Epithelial cell of prostate (primary cell): ENCODE results near the gene WDR87.
"Not testable (repeated sequence)": the region's sequence is repeated elsewhere in the genome, so short reads cannot be mapped to it uniquely, and the experiment has no call there.

ENCODE experiments used
- DNase-seq: peaks from one replicate; pipeline ENCODE4 v3.0.0-alpha.2; 2011; ENCODE audit warnings: low read depth, low spot score
- H3K27ac ChIP-seq: fragments of 450-650 bp; 2 replicates; pipeline ENCODE4 v1.5.1; 2017; ENCODE audit warnings: mild to moderate bottlenecking

Gene WDR87

DNA sequence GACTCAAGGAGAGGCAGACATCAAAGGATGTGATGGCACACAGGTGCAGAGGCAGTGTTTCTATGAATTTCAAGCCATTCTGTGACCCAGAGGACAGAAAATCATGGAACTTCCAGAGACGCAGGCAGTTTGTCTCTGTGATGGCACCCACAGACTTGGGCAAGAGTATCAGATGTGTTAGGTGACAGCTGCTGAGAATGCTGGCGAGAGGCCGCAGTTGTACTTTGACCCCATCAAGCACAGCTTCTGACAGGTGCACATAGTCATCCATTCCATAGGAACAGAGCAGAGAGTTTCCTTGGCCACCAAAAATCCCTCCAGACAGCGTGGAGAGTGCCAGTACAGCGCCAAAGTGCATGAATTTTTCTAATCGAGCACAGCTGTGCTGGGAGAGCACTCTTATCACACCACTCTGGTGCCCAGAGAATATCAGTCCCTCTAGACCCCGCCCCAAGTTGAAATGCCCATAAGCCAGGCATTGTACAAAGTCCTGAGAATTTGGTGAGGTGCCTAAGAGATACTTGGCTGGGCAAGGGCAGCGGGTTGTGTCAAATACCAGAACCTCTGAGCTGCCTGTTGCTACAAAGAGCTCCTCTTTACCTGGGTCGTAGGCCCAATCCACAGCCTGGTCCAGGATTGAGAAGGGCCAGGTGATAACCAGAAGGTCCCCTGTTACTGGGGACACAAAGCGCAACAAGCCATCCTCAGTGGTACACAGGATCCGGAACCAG, 12.4 kb downstream of the WDR87 start:
- H3K27ac ChIP-seq, result no peak overlapping the region
- DNase-seq, result no peak

DNA sequence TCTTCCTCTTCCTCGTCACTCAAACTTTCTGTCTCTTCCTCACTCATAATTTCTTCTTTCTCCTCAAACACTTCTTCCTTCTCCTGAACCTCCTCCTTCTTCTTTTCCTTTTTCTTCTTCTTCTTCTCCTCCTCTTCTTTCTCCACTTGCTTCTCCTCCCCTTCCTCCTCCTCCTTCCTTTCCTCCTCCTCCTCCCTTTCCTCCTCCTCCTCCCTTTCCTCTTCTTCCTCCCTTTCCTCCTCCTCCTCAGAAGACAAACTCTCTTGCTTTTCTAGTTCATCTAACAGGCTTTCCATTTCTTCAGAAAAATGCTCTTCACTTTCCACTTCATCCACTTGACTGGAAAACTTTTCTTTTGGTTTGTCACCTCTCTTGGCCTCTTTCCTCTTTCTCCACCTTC, 19.8 kb downstream of the WDR87 start:
- DNase-seq, result no peak
- no peak overlapping the region for H3K27ac ChIP-seq

DNA sequence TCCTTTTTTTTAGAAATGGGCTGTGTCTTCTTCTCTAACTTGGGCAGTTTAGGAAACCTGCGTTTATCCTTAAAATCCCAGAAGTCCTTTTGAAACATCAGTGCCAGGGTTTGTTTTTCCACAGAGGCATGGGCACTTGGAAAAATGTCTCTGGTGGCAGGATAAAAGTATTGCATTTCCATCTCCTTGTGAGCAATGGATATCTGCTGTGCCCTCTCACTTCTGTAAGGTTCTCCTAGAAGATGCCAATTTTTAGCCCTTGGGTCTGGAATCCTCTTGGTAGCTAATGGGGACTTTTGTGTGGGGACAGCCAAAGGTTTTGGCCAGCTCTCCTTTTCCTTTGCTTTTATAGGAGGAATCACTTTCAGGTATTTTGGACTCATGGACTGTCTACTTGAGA, 21.0 kb downstream of the WDR87 start:
- H3K27ac ChIP-seq, result no peak overlapping the region
- DNase-seq, result no peak

DNA sequence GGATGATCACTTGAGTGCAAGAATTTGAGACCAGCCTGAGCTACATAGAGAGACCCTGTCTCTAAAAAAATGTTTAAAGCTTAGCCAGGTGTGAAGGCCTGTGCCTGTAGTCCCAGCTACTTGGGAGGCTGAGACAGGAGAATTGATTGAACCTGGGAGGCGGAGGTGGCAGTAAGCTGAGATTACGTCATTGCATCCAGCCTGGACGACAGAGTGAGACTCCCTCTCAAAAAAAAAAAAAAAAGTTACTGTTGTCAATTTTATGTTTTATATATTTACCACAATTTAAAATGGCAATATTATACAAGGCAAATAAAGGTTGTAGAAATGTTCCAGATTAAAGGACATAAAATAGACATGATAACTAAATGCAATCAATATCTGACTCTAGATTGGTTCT, 29.2 kb downstream of the WDR87 start:
- DNase-seq, result no peak
- no peak overlapping the region for H3K27ac ChIP-seq

DNA sequence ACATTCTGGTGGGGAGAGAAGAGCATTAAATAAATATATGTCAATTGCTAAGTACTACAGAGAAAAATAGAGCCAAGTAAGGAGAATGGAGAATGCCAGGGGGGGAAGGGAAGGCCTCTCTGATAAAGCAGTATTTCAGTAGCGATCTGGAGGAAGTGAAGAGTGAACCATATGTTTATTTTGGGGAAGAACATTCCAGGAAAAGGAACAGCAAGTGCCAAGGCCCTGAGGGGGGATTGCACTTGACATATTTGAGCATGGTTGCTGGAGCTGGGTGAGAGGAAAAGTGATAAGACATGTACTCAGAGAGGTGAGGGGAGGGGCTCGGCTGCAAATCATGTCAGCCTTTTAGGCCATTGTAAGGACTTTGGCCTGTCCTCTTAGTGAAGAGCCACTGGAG, 30.4 kb downstream of the WDR87 start:
- H3K27ac ChIP-seq, result no peak overlapping the region
- DNase-seq, result no peak

DNA sequence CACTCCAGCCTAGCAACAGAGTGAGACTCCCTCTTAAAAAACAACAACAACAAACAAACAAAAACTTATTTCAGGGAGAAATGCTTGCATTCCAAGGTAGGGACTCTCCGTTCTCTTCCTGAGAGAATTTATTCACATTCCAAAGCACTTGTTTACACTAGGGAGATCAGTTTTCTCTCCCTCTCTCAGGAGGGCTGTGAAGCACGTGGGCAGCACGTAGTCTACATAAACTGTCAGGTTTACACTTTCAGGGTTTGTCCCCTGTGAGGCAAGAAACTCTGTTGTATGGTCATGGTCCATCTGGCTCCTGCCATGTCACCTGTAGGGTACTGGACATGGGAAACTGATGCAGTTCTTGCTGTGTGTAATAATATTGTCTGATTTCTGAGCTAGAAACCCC, 31.6 kb downstream of the WDR87 start:
- no peak for DNase-seq
- no peak overlapping the region for H3K27ac ChIP-seq

DNA sequence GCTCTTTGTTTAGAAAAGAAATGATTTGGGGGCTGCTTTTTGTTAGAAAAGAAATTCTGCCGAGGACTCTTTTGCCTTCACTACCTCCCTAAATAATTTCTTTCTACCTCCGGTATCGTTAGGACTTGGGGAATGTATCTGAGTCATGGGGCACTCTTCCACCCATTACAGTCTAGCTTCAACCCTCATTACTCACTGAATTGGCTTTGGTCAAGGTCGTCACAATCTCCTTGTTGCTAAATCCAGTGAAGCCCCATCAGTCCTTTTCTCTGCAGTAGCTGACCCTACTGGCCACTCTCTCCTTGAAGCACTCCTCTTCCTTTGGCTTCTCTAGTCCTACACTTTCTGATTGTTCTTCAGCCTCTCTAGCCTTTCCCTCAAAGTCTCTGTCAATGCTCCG, 34.0 kb downstream of the WDR87 start:
- no peak for DNase-seq
- H3K27ac ChIP-seq, result no peak overlapping the region

DNA sequence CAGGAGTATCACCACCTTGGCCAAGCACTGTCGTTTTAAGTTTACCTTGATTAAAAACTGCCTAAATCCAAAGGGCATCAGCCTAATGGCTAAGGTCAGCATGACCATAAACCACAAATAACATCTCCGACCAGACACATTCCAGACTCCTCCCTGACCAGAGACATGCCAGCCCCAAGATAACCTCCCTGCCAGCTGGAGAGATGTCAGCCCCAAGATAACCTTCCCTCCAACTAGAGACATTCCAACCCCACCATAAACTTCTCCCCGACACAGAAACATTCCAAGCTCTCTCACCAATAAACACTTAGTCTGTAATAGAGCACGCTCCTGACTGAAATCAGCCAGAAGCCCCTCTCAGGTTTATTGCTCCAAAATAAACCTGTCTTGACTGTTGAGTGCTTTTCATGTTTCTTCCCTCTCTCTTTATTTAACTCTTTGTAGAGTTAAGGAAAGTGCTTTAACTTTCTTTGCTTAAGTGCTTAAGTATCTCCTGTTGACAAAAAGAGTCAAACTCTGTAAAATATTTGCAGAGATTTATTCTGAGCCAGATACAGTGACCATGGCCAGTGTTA, 36.5 kb downstream of the WDR87 start:
- DNase-seq, result no peak
- H3K27ac ChIP-seq, result no peak overlapping the region

DNA sequence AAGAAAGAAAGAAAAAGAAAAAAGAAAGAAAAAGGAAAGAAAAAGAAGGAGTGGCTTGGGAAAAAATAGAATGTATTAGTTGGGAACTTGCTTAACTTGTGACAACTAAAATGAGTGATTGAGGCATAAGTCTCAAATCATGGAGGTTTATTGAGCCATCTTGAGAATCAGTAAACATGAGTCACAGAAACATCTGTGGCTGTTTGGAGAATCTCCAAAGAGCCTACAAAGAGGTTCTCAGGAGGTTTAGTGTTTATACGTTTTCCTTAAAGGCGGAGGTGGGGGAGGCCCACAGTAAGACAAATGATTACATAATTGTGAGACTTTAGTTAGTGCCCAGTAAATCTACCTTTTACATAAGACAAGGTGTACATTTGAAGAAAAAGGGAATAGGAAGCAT, 38.6 kb downstream of the WDR87 start:
- peak; percentile 79 for DNase-seq
- peak overlapping the region; percentile 90 for H3K27ac ChIP-seq

DNA sequence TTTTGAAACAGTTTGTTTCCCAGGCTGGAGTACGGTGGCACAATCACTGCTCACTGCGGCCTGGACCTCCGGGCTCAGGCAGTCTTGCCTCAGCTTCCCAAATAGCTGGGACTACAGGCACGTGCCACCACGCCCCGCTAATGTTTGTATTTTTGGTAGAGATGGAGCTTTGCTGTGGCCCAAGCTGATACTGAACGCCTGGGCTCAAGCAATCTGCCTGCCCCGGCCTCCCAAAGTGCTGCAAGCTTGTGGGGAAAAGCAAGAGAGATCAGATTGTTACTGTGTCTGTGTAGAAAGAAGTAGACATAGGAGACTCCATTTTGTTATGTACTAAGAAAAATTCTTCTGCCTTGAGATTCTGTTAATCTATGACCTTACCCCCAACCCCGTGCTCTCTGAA, 40.5 kb downstream of the WDR87 start:
- peak overlapping the region; percentile 90 for H3K27ac ChIP-seq

DNA sequence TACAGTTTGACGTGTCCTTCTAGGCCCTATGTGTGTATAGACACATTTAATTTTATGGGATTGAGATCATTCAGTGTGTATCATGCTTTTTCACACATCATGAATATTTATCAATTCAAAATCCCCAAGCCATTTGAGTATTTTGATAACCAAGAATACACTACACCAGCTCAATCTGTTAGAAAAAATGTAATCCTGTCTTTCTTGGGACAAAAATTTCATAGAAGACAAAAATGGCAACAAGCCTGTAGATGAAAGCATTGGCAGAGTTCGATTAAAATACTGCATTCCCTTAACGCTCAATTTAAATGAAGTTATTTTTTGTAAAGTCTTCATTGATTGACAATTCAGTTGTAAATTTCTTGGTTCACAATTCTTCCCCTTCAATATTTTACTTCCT, 41.9 kb downstream of the WDR87 start:
- H3K27ac ChIP-seq, result no peak overlapping the region
- no peak for DNase-seq

More for the DNA sequence above, 40.5 kb downstream of the WDR87 start:
- not testable (repeated sequence) for DNase-seq

DNA sequence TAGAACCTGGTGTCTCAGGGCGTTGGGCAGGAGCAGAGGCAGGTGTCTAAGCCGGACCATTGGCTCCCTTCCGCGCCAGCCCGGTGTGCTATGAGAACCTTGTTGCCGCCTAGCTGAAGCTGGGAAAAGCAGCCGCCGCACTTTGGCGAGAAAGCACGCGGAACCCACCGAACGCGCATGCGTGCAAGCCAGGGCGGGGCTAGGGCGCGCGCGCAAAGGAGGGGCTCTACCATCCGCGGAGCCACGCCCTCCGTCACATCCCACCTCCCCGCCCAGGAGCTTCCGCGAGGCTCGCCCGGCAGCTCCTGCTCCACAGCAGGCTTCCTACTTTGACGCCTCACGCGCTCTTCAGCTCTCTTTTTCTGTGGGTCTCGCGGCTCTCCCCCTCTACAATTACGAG, 51.3 kb downstream of the WDR87 start:
- DNase-seq, result no peak
- H3K27ac ChIP-seq, result no peak overlapping the region

DNA sequence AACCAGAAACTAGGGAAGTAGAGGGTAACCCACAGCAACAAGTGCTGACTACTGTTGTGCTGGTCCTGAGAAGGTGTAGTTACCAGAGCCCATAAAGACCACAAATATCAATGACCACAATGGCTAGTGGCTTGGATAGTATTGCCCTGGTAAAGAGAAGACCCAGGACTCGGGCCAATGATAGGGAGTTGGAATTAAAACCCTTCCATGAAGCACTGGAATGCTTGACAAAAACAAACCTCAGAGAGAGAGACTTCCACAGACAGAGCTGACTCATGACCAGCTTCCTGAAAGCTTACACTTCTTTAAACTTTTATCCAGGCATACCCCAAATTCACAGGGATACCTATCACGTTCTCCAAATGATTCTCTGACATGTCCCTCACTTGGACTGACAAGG, 60.5 kb downstream of the WDR87 start:
- H3K27ac ChIP-seq, result no peak overlapping the region
- DNase-seq, result no peak
